ENCODE measurements around the gene EML4.
"Not testable (repeated sequence)": the region's sequence is repeated elsewhere in the genome, so short reads cannot be mapped to it uniquely, and the experiment has no call there.

EML4 gene

DNA sequence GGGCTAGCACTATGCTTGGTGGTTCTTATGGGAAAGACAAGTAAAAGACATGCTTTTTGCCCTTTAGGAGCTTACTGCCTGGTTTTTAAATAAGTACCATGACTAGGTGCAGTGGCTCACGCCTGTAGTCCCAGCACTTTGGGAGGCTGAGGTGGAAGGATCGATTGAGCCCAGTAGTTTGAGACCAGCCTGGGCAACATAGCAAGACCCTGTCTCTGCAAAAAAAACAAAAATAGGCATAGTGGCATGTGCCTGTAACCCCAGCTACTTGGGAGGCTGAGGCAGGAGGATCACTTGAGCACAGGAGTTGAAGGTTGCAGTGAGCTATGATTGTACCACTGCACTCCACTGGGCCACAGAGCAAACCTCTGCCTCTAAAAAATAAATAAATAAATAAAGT, 4.3 kb downstream of the EML4 start:
- not testable (repeated sequence) for DNase-seq

DNA sequence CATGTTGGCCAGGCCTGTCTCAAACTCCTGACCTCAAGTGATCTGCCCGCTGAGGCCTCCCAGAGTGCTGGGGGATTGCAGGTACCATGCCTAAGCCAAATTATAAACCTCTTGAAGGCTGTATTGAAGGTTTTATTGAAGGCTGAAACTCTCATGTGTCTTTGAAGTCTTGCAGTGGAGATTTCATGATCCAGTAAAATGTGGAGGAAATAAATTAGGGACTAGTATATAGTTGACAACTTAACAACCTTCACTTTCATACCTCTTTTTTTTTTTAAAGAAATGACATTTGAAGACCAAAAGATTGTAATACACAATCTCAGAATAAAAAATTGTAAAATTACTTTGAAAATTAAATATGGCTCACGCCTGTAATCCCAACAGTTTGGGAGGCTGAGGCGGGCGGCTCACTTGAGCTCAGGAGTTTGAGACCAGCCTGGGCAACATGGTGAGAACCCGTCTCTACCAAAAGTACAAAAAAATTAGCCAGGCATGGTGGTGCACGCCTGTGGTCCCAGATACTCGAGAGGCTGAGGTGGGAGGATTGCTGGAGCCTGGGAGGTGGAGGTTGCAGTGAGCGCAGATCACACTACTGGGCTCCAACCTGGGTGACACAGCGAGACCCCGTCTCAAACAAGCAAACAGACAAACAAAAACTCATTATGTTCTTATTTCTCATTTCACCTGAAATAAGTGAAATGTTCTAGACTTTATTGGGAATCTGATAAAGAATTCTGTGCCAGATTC, 8.0 kb downstream of the EML4 start:
- DNase-seq = no peak

DNA sequence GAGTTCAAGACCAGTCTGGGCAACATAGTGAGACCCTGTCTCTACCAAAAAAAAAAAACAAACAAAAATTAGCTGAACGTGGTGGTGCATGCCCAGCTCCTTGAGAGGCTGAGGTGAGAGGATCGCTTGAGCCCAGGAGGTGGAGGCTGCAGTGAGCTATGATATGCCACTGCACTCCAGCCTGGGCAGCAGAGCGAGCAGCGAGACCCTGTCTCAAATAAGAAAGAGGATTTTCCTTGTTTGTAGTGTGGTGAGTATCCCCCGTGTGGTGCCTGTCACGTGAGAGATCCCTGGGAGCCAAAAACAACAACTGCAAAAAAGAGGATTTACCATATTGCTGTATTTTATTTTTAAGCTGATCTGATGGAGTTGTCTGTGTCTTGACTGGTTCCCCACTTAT, 9.2 kb downstream of the EML4 start:
- DNase-seq = no peak

DNA sequence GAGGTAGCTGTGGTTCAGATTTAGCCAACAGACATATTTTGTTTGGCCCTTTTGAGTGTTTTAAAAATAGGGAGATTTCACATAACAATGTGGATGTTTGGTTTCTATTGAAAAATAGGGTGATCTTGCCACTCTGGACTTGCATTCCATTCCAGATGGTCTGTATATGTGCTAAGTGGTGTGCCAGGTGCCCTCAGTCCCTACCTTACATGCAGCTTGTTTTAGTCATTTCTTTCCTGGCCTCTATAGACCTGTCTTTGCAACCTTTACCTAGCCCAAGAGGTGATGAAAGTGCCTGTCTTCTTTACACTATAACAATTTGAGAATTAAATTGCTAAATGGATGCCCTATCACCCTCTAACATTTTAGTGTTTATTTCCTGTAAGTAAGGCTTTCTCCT, 11.1 kb downstream of the EML4 start:
- DNase-seq = no peak

DNA sequence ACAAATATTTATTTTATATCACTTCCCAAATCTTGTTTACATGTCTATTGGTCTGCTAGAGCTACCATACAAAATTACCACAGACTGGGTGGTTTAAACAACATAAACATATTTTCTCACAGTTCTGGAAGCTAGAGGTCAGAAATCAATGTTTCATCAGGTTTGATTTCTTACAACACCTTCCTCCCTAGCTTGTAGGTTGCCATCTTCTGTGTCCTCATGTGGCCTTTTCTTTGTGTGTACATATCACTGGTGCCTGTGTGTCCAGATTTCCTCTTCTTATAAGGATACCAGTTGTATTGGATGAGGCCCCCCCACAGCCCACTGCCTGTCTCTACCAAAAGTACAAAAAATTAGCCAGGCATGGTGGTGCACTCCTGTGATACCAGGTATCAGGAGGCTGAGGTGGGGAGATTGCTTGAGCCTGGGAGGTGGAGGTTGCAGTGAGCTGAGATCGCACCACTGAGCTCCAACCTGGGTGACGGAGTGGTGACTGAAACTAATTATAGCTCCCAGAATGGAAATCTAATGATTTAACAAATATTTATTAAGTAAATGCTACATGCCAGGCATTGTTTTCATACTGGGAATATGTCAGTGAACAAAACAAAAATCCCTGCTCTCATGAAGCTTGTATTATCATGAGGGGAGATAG, 13.6 kb downstream of the EML4 start:
- no peak for DNase-seq

DNA sequence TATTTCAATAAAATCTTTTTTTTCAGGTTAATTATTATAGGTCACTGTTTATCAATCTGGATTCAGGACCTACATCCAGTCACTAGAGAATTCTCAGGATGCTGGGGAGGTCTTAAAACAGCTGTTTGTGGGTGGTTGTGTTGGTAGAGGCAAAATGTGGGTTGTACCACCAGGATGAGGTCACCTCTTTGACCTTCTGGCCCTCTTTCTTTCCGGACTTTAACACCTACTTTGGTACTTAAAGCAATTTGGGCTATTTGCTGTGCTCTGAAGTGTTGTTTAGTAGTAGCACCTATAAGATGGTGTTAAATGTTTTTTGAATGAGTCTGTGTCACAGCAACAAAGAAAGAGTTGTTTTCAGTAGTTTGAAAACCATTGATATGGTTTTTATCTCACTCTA, 14.6 kb downstream of the EML4 start:
- no peak for DNase-seq

DNA sequence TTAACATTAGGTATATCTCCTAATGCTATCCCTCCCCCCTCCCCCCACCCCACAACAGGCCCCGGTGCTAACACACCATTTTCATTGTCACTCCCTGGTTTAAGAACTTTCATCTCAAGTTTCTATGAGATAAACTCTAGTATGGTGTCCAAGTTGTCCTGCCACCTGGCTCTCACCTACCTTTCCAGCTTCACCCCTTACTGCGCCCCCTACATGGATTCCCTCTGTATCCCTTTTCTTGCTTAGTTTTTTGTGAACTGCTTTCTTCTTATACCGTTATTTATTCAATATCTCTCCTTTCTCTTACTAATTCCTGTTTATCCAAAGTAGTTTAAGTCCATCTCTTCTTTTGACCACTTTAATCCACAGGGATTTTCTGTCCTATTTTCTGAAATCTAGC, 15.2 kb downstream of the EML4 start:
- DNase-seq = no peak

DNA sequence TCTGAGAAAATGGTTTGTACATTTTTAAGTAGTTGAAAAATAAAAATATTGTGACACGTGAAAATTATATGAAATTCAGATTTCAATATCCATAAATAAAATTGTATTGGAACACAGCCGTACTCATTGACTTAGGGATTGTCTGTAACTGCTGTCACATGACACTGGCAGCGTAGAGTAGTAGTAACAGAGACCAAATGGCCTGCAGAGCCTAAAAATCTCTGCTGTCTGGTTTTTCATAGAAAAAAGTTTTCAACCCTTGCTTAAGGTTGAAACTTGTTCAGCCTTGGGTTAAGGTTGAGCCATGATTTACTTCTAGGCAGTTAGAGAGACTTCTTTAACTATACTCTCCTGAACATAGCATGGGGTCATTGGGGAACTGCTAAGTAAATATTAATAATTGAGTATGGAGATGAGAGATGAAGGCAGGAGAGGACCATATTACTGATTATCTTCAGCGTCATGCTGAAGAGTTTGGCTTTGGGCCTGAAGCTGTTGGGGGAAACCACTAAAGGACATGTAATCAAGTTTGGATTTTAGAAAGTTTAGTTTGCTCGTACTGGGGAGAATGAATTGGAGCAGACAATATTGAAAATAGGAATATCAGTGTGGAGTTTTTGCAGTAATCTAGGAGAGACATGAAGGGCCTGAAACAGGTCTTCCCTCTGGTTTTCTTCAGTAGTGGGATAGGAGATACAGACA, 16.2 kb downstream of the EML4 start:
- no peak for DNase-seq

DNA sequence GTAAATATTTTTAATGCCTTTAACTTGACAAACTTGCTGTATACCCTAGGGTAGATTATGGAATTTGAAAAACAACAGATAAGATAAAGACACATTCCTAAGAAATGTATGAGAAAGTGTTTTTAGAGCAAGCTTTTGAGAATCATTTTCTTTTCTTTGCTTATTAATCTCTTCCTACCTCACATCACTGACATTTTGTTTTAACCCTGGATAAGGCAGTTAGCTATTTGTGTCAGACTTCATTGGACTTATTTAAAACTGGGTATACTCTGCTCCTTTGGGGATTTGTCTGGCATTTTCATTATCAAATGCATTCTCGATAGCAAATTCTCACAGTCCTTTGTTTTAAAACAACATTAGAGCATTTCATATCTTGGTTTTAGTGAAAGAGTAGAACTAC, 17.2 kb downstream of the EML4 start:
- DNase-seq = no peak

DNA sequence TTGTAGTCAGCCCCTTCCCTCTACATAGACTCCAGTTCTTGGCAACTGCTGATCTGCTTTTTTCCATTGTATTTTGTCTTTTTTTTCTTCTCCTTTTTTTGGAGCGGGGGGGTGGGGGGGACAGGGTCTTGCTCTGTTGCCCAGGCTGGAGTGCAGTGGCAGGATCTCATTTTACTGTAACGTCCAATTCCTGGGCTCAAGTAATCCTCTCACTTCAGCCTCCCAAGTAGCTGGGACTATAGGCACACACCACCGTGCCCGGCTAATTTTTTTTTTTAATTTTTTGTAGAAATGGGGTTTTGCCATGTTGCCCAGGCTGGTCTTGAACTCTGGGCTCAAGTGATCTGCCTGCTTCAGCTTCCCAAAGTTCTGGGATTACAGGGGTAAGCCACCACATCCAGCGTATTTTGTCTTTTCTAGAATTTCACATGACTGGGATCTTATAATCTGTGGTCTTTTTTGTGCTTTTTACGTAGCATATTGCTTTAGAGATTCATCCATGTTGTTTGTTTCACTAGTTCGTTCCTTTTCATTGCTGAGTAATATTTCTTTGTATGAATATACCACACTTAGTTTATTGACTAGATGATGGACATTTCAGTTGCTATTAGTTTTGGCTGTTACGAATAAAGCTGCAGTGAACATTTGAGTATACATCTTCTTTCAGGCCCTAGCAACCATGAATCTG, 17.9 kb downstream of the EML4 start:
- no peak for DNase-seq

DNA sequence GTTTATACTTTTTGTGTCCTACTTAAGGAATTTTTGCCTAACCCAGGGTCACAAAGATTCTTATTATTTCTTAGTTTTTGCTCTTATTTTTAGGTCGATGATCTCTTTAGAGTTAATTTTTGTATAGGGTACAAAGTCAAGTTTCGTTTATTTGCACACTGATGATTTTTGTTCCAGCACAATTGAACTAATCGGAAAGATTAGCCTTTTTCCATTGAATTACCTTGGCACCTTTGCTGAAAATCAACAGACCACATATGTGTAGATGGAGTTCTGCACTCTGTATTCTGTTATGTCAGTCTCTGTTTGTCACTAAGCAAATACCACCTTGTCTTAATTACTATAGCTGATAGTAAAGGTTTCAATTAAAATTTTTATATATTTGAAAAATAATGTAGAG, 18.7 kb downstream of the EML4 start:
- DNase-seq = no peak

DNA sequence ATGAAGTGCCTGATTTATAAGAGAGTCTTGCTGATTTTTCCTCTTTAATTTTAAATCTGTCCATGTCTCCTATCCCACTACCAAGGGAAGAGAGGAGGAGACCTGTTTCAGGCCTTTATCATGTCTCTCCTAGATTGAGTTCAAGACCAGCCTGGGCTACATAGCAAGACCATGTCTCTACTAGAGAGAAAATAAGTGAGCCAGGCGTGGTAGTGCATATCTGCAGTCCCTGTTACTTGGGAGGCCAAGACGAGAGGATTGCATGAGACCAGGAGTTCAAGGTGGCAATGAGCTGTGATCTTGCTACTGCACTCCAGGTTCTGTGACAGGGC, 20.0 kb downstream of the EML4 start:
- no peak for DNase-seq

DNA sequence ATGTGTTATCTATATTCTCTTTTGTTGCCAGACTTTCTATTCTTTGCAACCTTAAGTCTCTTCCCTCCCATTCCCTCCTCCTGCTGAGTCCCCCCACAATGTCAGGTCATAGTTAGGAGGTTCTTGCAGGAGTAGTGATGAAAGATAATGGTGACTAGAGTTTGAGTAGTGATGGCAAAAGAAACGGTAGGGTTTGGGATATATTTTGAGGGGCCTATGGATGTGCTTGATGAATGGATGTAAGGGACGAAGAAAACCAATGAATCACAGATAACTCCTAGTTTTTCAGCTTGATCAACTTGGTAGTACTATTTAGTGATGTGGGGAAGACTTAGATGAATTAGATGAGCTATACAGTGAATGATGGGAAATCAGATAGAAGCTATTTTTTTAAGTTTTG, 21.0 kb downstream of the EML4 start:
- no peak for DNase-seq

DNA sequence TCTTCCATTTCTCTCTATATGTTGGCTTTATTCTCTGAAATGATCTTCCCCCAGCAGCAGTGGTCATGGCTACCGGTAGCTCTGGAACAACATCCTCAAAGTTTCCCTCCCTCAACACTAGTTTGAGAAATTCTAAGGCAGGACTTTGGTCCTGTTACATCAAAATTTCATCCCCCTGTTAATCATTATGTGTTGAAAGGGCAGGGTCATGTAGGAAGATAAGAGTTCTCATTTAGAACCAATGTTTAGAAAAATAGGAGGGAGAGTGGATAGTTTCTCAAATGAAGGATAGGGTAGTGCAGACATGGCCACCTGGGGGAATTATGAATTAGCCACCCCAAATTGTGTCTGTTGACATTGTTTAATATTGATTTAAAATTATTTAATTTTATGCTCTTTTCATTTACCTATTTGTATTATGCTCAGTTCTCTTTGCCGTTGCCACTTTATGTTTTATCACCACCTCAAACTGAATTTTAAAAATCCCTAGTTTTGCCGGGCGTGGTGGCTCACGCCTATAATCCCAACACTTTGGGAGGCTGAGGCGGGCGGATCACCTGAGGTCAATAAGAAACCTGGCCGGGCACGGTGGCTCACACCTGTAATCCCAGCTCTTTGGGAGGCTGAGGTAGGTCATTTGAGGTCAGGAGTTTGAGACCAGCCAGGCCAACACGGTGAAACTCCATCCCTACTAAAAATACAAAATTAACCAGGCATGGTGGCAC, 22.3 kb downstream of the EML4 start:
- no peak for DNase-seq

DNA sequence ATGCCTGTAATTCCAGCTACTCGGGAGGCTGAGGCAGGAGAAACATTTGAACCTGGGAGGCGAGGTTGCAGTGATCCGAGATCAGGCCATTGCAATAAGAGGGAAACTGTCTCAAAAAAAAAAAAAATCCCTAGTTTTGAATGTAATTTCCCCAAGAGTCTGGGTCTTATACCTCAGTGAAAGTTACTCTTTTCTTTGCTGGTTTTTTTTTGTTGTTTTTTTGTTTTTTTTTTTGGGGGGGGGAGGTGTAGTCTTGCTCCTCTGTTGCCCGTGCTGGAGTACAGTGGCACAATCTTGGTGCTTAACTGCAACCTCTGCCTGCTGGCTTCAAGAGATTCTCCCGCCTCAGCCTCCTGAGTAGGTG, 22.8 kb downstream of the EML4 start:
- DNase-seq = no peak

DNA sequence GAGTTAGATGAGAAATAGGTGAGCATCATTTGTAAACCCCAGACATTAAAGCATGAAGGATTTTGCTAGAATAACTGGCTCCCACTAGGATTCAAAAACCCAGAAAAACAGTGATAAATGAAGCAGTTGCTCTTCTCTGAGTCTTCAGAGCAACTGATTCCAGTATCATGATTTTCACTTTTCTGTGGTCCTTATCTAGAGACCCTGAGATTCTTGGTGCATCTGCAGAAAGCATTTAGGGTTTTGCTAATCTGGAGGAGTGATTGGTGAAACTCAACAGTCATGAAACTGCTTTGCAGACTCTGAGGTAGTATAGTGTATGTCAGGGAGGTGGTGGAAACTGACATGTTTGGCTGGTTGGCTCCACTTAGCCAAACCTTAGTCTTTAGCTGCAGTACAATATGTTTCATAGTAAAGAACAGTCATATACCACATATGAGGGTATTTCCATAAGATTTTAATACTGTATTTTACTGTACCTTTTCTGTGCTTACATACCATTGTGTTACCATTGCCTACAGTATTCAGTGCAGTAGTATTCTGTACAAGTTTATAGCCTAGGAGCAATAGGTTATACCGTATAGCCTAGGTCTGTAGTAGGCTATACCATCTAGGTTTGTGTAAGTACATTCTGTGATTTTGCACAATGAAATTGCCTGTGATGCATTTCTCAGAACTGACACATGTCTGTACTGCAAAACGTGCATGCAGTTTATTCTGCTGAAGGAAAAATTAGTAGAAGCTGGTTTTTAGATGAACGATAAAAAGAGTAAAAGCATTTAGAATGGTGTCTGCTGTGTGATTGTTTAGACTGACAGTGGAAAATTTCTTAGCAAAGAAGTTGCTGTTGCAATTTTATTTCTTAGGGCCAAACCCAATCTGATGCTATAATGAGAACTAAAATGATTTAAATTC, 23.8 kb downstream of the EML4 start:
- DNase-seq = no peak

DNA sequence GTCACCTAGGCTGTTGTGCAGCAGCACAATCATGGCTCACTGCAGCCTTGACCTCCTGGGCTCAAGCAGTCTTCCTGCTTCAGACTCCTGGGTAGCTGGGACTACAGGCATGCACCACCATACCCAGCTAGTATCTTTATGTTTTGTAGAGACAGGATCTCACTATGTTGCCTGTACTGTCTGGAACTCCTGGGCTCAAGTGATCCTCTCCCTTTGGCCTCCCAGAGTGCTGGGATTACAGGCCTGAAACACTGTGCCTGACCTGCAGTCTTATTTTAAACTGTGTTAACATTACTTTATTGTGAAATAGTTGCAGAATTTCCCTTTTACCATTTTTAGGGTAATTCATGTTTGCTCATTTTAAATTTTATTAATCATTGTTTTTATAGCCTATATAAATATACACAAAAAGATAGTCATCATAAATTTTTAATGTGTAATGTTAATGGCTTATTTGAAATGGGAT, 24.6 kb downstream of the EML4 start:
- no peak for DNase-seq

DNA sequence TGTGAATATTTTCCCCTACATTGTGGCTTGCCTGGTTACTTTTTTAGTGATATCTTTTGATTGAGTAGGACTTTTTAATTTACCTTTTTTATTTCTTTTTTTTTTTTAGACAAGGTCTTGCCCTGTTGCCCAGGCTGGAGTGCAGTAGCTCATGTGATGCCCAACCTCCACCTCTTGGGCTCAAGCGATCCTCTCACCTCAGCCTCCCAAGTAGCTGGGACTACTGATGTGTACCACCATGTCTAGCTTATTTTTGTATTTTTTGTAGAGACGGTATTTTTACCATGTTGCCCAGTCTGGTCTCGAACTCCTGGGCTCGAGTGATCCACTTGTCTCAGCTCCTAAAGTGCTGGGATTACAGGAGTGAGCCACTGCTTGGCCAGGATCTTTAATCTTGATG, 25.3 kb downstream of the EML4 start:
- DNase-seq = no peak

DNA sequence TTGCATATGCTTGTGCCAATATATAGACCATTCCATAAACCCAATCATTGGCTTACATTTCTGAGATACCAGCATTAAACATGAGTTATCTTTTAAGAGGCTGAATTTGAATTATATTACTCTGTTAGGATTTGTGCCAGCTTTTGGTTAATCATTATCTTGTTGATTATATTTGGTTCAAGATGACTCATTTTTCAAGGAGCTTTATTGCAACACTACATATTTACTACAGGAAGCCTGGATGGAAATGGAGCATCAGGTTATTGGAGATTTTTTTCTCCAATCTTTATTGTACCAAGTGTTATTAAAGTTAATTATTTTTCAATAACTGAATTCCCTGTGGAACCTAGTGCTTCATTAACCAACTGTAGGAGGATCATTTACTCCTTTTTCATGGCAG, 26.4 kb downstream of the EML4 start:
- DNase-seq = no peak

DNA sequence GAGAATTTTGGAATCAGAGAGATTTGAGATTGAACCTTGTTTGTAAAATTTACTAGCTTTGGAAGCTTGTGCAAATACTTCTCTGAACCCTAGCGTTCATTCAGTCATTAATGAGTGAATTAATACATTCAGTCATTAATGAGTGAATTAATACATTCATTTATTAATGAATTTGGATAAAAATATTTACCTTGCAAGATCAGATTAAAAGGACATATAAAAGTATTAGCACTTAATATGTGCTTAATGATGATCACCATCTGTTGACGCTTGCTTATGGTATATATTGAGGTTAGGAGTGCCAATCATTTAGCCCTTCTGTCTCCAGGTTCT, 26.9 kb downstream of the EML4 start:
- no peak for DNase-seq

DNA sequence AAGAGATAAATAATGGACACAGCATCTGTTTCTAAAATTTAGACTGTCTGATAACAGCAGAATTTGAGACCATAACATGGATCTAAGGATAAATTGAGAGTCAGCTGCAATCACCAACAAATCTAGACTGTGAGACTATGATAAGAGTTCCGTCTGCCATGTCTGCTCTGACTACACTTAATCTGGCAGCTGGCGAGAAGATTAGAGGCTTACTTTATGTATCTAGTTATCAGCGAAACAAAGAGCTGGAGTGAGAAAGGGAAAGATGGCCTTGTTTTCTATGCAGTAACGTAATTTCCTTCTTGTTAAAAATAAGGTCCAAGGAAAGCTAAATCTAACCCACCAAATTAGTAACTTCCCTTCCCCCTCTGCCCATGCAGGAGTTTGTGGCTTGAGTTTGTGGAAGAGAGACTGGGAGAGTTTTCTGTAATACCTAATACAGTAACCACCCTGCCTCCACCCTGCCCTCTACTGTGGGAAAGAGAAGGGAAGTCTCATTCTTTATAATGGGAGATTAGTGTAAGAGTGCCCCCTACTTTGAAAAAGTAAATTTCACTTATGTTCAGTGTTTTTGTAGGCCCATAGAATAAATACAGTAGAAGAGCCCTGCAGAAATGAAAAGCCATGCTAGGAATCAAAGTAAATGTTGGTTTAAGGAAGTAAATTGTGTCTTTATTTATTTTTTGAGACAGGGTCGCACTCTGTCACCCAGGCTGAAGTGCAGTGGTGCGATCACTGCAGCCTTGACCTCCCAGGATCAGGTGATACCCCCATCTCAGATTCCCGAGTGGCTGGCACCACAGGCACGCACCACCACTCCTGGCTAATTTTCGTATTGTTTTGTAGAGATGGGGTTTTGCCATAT, 27.5 kb downstream of the EML4 start:
- DNase-seq = peak; percentile 65
